Breast epithelium (tissue), 3 donors: ENCODE results near the gene DDX10.

Source experiments
- CTCF ChIP-seq, 3 donors: fragments of 450-650 bp; IDR thresholded peaks; one replicate each; pipeline ENCODE4 v1.5.1; 2016 to 2017; ENCODE audit warnings: antibody characterized with exemption in 3 of 3, mild to moderate bottlenecking in 3 of 3, moderate library complexity in 3 of 3
- POLR2A ChIP-seq: fragments of 450-650 bp; IDR thresholded peaks from one replicate; pipeline ENCODE4 v1.6.1; 2016; ENCODE audit warnings: antibody characterized with exemption, mild to moderate bottlenecking, moderate library complexity

GRCh38 chr11:108732395-108732794 is 67.5 kb downstream of the DDX10 start:
- no peak for TF ChIP-seq CTCF (IDR thresholded peaks at IDR 0.05)
- TF ChIP-seq POLR2A = no peak
